ENCODE data around the gene SERPINA9.
"Not testable (repeated sequence)": the region's sequence is repeated elsewhere in the genome, so short reads cannot be mapped to it uniquely, and the experiment has no call there.

The SERPINA9 gene

DNA sequence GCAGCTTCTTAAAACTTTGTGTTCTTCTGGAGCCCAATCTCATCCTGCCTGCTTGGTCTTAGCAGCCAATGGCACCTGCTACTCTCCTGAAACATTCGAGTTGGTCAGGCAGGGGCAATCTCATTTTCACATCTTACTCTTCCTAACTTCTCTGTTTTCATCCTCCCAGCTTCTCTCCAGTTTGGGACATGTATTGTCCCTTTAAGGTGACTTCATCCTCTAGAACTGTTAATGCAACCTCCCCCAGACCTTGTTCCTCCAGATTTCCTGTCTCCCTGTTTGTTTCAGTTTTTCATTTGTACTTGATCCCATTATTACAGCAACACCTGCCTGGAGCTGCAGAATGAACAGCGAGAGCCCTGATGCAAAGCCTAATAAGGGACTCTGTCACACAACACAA, 54.7 kb downstream of the SERPINA9 start:
- no peak for DNase-seq

DNA sequence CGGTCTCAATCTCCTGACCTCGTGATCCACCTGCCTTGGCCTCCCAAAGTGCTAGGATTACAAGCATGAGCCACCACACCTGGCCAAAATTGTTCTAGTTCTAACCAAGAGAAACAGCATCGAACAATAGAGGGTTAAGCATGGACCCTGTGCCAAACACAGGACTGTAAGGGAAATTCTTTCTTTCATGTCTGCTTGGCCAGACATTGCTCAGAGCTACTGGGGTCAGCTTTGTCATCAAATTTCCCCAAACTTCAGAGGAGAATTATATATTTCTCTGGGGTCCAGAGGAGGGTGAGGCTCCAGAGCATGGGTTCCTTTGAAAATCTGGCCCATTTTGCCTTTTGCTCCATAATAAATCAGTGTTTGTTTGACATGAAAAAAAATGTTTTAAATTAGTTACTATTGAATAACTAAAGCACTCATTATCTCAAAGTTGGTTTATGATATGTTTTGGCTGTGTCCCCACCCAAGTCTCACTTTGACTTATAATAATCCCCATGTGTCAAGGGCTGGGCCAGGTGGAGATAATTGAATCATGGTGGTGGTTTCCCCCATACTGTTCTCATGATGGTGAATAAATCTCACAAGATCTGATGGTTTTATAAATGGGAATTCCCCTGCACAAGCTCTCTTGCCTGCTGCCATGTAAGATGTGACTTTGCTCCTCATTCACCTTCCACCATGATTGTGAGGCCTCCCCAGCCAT, 58.3 kb downstream of the SERPINA9 start:
- DNase-seq: not testable (repeated sequence)
